Bone marrow (tissue), 2 donors: ENCODE data around the gene PCDH17.

Experiments
- DNase-seq, 2 donors: peaks; one replicate each; lab custom pipeline; 2025; lab: John Stamatoyannopoulos, UW

PCDH17 gene

DNA sequence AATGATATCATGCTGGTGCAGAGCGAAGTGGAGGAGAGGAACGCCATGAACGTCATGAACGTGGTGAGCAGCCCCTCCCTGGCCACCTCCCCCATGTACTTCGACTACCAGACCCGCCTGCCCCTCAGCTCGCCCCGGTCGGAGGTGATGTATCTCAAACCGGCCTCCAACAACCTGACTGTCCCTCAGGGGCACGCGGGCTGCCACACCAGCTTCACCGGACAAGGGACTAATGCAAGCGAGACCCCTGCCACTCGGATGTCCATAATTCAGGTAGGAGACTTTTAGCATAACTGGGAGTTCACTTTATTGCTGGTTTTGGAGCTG, 3.3 kb downstream of the PCDH17 start:
- DNase-seq: no peak

DNA sequence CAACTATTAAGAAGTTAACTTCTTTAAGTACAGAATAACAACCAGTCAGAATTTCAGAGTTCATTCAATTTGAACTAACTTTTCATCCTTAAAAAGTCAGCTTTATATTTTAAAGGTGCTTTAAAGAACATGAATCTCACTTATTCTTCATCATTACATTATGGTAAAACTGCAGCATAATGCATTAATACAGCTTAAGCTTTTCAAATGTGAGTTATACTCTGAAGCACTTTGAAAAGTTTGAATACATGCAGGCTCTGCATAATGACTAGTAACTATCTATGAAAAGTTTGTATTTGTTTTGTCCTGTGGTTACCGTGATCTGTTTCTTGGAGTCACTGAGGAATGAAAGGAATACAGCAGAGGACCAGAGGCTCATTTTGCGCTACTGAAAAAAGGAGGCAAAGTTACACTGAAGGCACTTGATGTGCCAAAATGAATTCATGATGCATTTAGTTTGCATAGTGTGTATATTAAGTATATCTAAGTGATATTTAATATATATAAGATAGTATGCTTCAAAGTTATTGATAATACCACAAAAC, 4.1 kb downstream of the PCDH17 start:
- no peak for DNase-seq

DNA sequence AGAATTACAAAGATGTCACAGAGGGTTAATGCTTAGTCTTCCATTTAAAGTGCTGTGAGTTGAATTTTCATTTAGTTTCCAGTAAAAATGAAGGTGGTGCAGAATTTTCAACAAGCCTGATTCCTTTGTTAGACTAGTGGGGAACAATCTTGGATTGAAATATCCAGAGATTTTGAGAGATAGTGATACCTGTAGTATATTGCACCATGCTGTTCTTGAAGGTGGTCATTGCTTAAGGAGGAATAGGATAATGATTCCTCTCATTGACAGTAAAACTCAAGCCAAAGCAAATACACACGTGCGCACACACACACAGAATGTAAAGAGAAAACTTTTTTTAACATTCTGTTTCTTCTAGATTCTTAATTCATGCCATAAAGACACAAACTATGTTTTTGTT, 5.3 kb downstream of the PCDH17 start:
- DNase-seq: no peak

DNA sequence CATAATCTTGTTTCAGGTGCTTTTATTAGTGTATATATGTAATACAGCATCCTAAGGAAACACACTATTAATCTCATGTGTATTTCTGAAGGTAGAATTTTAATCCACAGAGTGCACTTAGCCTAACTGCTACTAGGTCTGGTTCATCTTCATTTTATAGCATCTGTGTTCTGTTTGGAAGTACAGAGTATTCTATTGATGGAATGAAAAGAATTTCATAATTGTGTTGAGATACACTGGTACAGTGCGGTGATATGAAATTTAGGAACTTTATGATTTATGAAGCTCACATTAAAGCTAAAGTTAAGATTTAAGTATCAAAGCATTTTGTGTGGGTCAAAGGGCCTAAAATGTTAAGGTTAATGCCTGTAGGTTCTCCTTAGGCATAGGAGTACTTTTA, 6.0 kb downstream of the PCDH17 start:
- no peak for DNase-seq

DNA sequence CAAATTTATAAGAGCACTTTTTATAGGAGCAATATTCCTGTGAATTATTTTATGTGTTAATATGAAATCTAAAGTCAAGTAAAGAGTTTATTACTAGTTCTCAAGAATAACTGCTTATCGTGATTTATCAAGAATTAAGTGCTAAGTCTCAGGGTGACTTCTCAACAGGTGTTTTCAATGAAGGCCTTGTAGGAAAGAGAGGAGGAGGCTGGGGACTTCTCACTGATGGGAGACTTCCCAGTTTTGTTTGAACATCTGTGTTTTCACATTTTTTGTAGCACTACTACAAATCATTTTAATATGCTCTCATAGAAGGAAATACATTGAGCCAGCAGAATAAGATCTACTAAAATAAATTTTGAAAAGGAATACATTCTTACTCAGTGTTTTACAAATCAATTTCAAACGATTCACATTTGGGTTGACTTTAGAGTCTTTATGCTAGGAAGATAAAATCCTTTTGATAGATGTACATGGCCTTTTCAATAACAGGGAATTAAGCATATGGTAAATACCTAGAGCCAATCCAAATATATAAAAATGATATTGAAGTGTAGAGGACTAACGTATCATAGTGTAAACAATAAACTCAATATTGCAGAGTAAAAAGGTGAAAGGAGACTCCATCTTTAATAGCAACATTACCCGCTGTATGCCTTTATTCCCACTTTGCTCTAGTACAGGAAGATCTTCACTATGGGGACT, 6.8 kb downstream of the PCDH17 start:
- DNase-seq: no peak

GRCh38 chr13:57640607-57641006, 9.1 kb downstream of the PCDH17 start:
- DNase-seq: no peak

DNA sequence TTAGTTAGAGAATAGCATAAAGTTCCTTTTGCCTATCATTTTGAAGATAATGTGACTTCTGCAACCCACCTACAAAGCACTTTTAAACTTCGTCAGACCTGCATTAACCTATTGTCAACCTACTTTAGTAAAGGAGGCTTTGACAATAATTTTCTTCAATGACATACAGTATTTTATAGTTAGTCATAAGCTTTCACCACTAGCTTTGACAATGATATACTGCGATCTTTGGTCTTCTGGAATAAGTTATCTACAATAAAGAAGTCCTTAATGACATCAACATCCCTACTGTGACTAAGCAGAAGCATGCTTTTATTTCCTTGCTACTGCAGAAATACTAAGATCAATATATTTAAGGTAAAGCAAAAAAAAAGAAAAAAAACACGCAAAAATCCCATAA, 9.5 kb downstream of the PCDH17 start:
- no peak for DNase-seq

- DNase-seq: no peak
Measured at GRCh38 chr13:57644106-57644505, 12.6 kb downstream of the PCDH17 start.

DNA sequence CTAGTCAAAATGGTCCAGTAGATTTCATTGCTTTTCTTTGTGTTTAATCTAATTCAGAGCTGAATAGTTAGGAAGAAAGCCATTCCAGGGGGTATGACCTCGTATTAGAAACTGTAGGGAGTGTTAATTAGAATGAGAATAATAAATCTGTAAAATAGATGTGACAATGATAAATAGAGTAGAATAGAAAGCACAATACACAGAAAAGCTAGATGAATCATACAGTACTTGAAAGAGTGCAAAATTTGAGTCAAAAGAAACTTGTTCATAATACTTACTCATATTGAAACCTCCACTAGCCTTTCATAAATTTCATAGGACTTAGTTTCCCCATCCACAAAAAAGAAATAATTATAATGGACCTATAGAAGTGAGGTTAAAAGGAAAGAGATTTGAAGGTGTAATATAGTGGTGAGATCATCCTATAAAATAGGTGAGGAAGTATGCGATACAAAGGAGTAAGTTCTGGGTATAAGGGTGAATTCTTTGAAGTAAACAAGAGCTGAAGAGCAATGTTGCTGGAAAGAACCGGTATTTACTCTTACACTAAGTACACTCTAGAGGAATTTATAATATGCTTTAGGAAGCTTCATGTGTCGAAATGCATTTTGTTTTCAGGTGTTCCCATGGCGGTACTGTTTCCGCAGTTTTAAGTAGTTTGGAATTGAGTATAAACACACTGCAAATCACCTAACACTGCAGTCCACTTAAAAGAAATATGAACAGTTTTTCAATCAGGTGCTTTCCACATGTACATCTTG, 21.9 kb downstream of the PCDH17 start:
- DNase-seq: no peak

- no peak for DNase-seq
Measured at GRCh38 chr13:57665481-57665880, 33.9 kb downstream of the PCDH17 start.

GRCh38 chr13:57666131-57666953, 34.8 kb downstream of the PCDH17 start:
- no peak for DNase-seq

DNA sequence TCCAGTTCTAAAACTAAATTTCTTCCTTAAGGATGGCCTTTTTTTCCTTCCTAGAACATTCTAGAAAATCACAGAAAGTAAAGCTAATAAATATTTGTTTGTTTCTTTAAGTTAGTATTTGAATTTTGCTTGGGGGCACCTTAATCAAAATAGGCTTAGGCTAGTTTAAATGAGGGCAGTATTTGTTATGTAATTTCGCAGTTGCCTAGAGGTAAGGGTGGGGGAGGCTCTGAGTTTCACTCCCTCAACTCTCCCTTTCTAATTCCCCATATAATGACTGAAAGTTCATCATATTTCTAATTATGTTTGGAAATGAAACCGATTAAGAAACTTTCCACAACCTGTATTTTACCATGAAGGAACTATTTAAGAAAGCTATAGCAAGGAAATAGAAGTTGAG, 40.6 kb downstream of the PCDH17 start:
- no peak for DNase-seq

DNA sequence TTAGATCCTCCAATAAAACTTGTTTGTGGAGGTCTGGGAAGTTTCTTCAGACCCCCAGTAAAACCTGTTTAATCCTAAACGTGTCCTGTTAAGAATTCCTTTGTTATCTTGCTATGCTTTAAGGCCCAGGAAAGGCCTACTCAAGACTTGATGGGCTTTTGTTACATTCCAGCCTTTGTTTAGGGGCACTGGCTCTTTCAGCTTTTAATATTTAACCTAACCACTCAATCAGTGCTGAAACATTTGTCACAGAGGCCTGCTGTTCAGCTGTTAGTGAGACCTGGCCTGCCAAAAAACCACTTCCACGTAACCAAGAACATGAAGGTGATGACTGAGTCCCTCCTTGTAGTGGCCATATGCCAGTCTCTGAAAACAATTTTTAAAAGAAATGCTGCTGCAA, 41.7 kb downstream of the PCDH17 start:
- no peak for DNase-seq

GRCh38 chr13:57675526-57675925, 44.0 kb downstream of the PCDH17 start:
- no peak for DNase-seq

DNA sequence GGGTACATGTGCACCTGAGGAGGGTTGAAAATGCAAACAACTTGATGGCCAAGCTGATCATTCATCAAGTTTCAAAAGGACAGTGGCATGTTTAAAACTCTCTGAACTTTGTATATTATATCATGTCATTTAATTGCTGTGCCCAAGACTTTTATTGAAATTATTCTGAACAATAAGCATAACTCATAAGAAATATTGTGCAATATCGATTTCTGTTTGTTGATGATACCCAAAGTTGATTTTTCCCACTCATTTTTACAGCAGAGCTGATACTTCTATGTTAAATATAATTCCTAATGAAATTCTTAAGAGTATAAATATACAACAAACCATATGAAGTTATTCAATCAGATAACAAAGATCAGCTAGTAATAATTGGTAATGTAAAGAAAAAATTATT, 49.1 kb downstream of the PCDH17 start:
- DNase-seq: no peak

- DNase-seq: no peak
Measured at GRCh38 chr13:57682128-57682716, 50.7 kb downstream of the PCDH17 start.

DNA sequence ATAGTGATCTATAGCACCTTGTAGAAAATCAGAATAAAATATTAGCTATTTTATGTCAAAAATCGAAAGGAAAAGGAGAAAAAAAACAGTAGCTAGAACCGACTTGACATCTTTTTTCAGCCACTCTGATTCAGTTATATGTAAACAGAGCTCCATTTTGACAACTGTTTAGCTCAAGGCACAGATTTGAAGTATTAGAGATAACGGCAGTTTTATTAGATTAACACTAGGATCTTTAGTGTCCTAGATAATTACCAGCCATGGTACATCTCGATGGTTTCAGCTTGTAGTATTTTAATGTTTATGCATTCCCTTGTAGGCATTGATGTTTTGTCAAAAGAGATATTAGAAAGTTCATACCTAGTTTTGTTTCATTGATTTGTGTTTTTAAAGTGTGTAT, 67.3 kb downstream of the PCDH17 start:
- DNase-seq: no peak

DNA sequence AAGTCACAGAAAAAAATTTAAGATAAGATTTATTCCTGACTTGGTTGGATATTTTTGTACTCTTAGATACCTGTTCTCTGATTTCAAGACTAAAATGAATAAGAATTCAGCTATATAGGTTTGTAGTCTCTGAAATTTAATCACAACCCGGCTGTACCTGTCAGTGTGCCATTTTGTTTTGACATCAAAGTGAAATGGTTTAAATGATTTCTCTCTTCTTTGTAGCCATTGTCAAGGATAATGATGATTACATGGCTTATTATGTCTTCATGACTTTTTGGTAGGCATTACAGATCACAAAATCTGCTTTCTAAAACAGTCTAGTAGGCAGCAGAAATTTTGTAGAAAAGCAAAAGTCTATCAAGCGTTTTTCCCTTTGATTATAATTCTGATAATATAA, 72.5 kb downstream of the PCDH17 start:
- no peak for DNase-seq

- no peak for DNase-seq
Measured at GRCh38 chr13:57716295-57716694, 84.8 kb downstream of the PCDH17 start.

DNA sequence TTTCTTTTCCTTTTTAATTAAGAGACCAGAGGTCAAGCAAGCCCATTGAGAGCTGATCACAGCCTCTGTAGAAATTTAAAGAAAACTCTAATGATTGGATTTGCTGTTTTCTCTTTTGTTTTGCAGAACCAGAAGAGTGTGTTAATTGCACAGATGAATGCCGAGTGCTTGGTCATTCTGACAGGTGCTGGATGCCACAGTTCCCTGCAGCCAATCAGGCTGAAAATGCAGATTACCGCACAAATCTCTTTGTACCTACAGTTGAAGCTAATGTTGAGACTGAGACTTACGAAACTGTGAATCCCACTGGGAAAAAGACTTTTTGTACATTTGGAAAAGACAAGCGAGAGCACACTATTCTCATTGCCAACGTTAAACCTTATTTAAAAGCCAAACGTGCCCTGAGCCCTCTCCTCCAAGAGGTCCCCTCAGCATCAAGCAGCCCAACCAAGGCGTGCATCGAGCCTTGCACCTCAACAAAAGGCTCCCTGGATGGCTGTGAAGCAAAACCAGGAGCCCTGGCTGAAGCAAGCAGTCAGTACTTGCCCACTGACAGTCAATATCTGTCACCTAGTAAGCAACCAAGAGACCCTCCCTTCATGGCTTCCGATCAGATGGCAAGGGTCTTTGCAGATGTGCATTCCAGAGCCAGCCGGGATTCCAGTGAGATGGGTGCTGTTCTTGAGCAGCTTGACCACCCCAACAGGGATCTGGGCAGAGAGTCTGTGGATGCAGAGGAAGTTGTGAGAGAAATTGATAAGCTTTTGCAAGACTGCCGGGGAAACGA, 93.1 kb downstream of the PCDH17 start:
- no peak for DNase-seq

DNA sequence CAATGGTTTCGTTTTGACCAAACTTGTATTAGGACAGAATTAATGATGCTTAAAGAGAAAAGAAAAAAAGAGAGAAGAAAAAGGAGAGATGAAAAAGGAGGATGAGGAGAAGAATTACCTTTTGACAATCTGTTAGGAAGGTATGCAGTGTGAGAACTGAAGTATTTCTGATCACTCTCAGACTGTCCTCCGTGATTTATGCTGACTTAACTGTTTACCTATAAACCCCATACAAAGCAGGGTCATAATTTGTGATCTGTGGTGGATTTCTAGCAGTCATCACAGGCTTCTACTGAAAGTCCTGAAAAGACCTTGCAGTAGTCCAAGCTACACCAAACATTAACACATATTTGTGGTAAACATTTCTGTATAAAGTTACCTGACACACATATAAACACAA, 93.9 kb downstream of the PCDH17 start:
- no peak for DNase-seq

- DNase-seq: no peak
Measured at GRCh38 chr13:57726981-57727380, 95.4 kb downstream of the PCDH17 start.
